DMS114 treated with DMSO at 0.1 percent for 48 hours (cell line): ENCODE data around the gene KLHL18.
"Not testable (repeated sequence)": the region's sequence is repeated elsewhere in the genome, so short reads cannot be mapped to it uniquely, and the experiment has no call there.

ENCODE experiments used
- DNase-seq: peaks from one replicate; lab custom pipeline; 2025; ENCODE audit not compliant: unreplicated experiment; lab: John Stamatoyannopoulos, UW

KLHL18 gene

DNA sequence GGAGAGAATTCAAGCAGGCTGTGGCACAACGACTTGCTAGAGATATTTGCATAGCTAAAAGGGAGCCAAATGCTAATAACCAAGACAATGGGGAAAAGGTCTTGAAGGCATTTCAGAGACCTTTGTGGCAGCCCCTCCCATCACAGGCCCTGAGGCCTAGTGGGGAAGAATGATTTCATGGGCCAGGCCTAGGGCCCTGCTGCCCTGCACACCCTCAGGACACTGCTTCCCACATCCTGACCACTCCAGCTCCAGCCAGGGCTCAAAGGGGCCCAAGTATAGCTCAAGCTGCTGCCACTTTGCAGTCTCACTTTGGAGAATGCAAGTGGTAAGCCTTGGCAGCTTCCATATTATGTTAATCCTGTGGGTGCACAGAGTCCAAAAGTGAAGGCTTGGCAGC lies 76.6 kb downstream of the KLHL18 start:
- DNase-seq: no peak

DNA sequence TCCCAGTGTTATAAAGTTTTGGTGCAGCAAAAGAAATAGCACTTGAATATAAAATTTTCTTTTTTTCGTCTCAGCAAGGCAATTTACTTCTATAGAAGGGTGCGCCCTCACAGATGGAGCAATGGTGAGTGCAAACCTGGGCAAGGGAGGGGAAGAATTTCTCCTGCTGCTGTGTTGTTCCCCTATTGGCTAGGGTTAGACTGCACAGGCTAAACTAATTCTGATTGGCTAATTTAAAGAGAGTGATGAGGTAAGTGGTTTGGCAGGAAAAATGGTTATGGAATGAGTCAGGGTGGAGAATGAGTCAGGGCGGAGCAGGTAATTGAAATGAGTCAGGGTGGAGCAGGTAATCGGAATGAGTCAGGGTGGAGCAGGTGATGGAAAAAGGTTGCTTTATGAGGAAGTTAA lies 77.4 kb downstream of the KLHL18 start:
- DNase-seq: not testable (repeated sequence)

DNA sequence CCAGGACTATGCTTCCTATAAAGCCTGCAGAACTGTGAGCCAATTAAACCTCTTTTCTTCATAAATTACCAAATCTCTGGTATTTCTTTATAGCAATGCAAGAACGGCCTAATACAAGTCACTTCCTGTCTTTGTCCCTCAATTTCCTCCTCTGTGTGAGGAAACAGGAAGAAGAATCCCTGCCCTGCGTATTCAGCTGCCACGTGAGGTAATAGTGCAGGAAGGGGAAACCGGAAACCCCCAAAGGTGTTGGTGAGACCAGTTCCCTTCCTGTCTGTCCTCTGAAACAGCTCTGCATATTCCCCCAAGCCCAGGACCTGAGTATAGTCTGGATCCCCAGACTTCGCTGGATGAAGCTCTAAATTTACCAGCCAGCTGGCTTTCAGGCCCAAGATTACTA lies 80.0 kb downstream of the KLHL18 start:
- no peak for DNase-seq

DNA sequence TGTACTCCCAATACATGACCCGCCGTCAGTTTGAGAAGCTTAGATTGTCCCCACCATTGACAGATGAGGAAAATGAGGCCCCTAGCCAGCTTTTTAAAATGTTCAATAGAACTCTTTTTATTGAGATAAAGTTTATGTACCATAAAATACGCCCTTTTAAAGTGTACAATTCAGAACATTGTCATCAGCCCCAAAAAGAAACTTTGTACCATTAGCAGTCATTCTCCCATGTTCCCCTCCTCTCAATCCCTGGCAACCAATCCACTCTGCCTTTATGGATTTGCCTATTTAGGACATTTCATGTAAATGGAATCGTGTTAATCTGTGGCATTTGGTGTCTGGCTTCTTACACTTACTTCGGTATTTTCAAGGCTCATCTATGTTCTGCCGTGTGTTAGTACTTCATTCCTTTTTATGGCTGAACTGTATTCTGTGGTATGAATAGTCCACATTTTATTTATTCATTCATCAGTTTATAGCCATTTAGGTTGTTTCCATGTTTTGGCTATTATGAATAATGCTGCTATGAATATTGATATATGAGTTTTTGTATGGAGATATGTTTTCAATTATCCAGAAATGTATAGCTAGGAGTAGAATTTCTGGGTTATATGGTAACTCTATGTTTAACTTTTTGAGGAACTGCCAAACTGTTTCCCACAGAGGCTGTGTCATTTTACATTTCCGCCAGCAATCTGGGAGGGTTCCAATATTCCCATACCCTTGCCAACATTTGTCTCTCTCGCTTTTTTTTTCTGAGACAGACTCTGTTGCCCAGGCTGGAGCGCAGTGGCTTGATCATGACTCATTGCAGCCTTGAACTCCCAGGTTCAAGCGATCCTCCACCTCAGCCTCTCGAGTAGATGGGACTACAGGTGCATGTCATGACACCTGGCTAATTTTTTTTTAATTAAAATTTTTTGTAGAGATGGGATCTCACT lies 82.7 kb downstream of the KLHL18 start:
- DNase-seq: no peak

DNA sequence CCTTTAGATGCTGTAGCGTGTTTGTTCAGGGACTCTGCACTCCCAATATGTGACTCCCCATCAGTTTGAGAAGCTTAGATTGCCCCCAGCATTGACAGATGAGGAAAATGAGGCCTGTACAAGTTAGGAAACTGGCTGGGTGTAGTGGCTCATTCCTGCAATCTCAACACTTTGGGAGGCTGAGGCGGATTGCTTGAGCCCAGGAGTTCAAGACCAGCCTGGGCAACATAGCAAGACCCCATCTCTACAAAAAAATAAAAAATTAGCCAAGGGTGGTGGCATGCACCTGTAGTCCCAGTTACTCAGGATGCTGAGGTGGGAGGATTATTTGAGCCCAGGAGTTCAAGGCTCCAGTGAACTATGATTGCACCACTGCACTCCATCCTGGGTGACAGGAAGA lies 84.1 kb downstream of the KLHL18 start:
- DNase-seq: no peak

DNA sequence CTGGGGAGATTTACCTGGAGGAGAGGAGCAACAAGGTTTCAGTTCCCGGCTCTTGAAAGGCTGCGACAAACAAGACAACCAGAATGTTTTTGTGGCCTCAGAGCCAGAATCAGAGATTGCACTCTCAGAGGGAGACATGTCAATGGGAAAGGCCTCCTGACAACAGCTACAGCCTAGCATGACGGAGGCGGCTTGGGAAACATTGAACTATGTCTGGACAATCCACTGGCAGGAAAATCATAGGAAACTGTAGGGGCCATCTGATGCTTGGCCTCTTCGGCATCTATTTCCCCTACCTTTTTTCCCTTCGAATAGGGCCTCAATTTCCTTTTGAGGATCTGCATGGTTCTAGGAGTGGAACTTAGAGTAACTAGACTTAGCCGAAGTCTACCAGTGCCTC lies 84.9 kb downstream of the KLHL18 start:
- no peak for DNase-seq

DNA sequence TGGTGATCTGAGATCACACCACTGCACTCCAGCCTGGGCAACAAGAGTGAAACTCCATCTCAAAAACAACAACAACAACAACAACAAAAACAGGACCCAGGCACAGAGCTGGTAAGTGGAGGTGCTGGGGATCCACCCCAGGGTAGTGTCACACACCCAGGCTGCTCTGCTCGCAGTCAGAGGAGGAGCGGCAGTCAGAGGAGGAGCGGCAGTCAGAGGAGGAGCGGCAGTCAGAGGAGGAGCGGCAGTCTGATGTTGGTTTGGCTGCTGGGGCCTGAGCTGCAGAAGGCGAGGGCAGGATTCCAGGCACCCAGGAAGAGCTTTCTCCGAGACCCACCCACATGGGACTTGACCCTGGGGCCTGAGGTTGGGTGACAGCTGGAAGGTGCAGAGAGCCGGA lies 87.3 kb downstream of the KLHL18 start:
- DNase-seq: not testable (repeated sequence)

DNA sequence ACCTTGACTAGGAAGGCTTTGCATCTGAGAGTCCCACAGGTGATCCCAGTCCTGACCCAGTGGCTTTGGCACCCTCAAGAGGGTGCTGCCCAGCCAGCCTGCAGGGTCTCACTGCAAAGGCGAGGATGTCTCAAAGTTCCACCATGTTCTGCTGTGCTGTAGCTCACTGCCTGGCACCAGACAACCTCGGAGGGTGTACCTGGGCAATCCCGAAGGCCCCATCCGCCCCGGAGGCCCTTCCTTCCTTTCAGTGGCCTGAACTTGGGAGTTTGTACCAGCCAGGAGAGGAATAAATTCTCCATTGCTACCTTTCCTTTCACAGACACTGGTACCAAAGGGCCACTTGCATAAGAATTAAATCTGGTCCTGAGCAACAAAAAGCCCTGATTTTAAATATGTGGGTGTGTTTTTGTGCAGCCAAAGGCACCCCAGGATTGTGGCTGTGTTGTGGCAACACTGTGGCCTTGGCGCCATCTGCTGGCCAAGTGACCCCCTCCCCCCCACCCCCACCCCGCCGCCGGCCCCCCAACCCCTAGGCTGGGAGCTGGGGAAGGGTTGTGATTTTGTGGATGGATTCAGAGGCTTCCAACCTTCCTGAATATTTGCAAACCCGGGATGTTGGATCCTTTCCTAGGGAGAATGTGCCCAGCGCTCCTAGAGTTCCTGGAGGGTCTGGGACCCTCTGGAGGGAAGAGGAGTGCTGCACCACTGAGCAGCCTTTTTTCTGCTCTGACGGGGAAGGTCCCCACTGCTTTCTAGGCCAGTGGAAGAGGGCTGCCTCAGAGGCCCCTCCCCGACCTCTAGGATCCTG lies 88.3 kb downstream of the KLHL18 start:
- no peak for DNase-seq

DNA sequence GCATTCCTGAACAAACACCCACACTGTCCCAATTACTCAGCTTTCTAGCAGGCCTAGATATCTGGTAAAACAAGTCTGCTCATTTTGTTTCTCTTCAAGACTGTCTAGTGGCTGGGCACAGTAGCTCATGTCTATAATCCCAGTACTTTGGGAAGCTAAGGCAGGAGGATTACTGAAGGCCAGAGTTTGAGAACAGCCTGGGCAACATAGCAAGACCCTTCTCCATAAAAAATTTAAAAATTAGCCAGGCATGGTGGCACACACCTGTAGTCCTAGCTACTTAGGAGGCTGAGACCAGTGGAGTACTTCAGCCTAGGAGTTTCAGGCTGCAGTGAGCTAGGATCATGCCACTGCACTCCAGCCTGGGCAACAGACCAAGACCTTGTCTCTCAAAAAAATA lies 91.8 kb downstream of the KLHL18 start:
- no peak for DNase-seq

DNA sequence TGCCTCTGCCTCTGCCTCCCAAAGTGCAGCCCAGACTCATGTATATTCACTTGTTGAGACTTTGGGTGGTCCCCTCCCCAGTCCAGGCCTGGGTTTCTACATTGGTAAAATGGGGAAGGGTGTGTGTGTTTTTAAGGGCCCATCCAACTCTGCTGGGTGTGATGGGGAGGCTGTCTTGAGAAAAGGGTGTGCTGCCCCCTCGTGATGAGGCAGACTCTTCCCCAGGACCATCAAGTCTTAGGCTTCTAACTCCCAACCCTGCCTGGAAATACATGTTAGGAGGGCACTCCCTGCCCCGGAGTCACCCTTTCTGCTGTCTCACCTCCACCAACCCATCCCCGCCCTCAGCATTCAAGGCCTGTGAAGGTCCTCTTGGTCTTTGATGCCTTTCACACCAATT lies 93.6 kb downstream of the KLHL18 start:
- DNase-seq: no peak

DNA sequence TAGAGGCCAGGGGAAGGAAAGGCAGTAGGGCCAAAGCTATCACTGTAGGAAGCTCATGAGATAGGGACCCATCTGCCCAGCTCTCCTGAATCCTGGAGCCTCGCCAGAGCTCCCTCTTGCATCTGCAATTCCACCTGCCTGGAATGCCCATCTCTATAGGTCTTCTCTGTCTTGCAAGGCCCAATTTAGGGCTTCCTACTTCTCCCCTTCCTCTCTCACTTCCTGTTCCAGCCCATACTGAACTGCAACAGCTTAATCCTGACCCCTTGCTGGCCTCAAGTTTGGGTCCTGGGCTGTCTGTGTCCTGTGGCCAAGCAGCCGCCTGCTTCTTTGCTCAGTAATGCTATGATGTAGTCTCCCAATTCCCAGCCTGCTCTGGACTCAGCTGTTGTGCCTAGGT lies 94.4 kb downstream of the KLHL18 start:
- no peak for DNase-seq

DNA sequence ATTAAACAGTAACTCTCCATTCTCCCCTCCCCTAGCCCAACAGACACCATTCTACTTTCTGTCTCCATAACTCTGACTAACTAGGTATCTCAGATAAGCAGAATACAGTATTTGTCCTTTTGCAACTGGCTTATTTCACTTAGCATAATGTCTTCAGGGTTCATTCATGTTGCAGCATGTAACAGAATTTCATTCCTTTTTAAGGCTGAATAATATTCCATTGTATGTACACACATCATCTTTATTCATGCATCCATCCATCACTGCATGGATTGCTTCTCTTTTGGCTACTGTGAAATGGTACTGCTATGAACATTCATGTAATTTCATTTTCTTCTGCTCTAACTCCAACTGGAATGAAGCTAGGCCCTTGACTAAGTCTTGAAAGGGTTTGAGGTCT lies 96.1 kb downstream of the KLHL18 start:
- no peak for DNase-seq

DNA sequence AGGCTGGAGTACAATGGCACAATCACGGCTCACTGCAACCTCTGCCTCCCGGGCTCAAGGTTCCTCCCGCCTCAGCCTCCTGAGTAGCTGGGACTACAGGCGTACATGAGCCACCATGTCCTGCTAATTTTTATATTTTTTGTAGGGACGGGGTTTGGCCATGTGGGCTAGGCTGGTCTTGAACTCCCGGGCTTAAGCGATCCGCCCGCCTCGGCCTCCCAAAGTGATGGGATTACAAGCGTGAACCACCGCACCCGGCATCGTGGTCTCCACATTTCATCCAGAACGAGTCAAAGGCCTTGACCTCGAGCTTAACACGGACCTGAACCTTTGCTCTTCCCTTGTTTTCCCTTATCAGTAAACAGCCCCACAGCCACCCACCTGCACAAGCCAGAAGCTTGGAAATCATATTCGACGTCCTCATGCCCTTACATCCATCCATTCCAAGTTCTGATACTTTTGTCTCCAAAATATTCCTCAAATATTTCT lies 96.7 kb downstream of the KLHL18 start:
- no peak for DNase-seq

DNA sequence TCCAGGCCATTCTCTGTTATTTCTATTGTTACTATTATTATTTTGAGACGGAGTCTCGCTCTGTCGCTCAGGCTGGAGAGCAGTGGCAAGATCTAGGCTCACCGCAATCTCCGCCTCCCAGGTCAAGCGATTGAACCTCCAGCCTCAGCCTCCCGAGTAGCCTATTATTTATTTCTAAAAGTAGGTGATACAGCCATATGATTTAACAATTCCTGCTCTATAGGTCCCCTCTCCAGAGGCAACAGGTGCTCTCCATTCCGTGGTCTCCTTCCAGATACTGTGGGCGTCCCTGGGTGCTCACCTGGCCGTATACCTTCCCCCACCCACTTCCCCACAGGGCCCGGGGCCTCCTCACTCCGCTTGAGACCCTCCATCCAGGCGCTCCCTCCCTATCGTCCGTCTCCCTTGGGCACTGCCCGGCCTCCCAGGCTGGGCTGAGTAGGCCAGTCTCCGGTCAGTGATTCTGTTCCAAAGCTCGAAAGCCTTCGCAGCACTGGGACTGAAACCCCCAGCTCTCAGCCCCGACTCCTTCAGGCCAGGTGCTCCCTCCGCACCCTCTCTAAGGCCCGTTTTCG lies 97.4 kb downstream of the KLHL18 start:
- DNase-seq: no peak

DNA sequence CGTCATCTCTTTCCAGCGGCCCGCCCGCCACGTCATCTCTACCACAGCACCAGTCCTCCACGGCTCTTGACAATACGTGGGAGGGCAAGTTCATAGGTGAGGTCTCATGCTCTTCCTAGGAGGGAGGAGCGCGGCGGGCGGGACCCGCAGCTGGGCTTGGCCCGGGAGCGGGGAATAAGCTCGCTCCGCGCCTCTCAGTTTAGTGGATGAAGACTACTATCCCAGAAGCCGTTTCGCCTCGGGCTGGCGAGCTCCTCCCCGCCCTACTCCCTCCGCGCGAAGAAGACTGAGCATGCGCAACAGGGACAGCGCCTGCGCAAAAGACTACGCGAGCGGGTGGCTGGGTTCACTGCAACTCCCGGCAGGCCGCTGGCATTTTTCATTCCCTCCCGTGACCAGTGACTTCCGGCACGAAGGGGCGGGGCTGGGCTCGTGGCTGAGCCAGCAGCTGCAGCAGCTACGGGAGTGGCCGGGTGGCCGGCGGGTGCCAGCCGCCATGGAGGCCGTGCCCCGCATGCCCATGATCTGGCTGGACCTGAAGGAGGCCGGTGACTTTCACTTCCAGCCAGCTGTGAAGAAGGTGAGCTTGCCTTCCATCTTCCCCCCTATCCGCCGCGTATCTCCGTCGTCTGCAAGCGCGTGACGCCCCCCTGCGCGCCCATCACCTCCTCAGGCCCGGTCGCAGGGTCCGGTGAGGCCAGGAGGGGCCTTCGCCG lies 98.0 kb downstream of the KLHL18 start, which contains the start of gene PTPN23:
Gene PTPN23, plus strand, starts transcription at position 421 of the 716 bp plus-strand sequence. Its CDS starts 76 bp downstream, at position 497.
- DNase-seq: peak; percentile 94

DNA sequence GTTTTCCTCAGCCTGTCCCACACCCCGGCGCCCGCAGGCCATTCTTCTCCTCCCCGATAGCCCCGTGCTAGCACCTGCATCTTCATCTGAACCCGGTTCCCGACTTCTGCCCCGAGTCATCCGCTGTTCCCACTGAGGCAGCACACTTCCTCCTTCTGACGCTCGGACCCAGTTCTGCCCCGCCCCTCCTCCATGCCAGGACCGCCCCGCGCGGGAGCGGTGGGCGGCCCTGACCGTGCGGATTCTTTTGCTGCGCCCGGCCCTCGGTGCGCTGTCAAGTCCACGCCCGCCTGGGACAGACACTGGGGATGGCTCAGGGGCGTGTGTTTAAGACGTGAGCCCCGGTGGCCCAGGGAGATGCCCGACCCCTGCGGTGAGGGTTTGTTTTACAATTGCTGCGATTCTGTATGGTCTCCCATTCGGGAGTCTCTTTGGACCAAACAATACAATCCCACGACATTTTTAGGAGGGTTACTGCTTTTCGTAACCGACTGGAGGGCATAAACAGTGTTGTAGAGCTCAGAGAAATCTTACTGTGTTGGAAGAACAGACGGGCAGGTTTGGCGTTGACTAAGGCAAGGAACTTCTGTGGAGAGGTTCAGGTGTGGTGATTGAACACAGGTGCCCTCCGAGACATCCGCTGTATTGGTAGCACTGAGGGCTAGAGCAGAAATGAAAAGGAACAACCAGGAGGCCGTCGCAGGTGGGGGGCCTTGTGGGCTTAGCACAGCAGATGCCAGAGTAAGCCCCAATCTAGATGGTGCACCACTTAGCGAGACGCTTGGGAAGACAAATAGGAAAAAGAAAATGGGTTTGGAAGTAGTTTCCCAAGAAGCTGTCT lies 98.8 kb downstream of the KLHL18 start:
- DNase-seq: peak; percentile 66

DNA sequence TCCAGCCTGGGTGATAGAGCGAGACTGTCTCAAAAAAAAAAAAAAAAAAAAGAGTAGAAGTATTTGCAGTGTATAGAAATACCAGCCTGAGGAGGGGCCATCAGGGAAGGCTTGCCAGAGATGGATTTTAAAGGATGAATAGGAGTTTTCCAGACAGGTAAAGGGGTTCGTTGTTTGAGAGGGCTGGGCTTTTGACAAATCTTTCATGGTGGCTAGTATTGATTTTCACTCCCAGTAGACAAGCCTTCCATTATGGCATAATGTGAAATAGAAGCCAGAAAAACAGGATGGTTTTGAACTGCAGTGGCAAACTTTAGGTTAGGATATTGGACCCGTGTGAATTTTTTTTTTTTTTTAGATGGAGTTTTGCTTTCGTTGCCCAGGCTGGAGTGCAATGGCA lies 101.7 kb downstream of the KLHL18 start:
- no peak for DNase-seq

DNA sequence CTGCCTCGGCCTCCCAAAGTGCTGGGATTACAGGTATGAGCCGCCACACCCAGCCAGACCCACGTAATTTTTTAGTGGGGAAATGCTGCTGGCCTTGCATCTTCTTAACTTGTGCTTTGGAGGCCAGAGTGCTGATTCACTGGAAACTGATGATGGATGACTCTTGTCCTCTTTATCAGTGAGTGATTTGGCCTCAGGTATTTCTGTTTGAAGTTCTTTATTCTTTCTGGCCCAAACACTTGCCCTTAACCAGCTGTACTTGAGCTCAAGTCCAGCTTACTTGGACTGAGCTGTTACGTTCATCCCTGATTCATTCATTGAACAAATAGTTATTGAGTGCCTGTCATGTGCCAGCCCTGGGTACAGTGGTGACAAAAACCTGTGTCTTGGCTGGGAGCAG lies 102.3 kb downstream of the KLHL18 start:
- DNase-seq: no peak

DNA sequence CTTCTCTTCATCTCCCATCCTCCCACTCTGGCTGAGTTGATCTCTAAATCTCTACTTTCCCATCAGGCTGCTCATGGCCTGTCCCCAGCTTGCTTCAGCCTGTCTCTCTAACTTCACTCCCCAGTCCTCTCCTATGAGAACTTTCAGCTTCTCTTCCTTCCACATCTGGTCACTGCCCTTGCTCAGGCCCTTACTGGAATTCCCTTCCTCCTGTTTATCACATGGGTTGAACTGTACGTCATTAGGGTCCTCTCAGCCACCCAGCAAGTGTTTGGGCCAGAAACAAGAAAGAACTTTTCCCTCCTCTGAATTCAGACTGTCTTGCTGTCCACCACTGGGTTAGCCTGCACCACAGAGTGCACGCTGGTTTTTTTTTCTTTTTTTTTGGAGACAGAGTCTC lies 103.1 kb downstream of the KLHL18 start:
- no peak for DNase-seq

DNA sequence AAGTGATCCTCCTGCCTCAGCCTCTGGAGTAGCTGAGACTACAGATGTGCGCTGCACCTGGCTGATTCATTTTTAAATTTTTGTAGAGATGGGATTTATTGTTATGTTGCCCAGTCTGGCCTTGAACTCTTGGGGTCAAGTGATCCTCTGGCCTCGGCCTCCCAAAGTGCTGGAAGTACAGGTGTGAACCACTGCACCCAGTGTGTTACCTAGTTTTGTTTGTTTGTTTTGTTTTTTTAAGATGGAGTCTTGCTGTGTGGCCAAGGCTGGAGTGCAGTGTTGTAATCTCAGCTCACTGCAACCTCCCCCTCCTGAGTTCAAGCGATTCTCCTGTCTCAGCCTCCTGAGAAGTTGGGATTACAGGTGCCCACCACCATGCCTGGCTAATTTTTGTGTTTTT lies 110.2 kb downstream of the KLHL18 start:
- DNase-seq: no peak
